ENCODE data around the gene CD82.

The CD82 gene

DNA sequence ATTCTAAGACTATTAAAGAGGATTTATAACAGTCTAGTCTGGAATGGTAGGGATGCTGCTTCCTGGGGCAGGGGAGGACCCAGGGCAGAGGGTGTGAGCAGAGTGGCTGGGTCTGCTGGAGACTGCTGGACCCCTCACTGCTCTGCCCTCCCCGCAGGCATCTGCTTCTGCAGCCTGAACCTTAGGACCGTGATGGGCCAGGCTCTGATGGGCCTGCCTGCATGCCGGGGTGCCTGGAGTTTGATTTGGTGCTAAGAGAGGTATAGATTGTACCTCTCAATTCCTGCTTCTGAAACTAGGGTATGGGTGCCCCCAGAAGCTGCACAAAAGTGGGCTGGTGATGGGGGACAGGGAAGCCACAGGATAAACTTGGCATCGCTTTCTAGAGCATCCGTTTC is 54.9 kb downstream of the CD82 start:
- no peak for DNase-seq

DNA sequence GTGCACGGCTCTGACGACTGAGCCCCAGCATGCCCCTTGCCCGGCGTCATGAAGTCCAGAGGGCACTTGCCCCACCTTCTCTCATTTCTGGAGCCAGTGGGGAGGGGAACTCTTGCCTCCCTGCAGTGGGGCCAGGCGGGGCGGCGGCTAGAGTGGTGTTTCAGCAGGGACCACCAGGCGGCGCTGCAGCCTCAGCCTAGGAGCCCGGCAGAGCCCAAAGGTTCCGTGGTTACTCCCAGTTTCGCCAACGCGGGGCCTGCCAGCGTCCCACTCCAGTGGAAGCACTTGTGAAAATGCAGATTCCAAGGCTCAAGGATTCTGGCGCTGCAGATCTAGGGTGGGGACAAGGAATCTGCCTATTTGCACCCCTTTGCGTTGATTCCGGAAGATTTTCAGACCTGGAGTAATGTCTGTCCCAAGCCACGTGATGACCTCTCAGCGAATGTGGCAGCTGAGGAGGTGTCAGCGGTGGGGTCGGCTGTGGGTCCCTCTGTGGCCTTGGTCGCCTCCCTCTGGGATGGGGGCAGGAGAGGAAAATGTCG is 55.7 kb downstream of the CD82 start:
- peak; percentile 86 for DNase-seq

DNA sequence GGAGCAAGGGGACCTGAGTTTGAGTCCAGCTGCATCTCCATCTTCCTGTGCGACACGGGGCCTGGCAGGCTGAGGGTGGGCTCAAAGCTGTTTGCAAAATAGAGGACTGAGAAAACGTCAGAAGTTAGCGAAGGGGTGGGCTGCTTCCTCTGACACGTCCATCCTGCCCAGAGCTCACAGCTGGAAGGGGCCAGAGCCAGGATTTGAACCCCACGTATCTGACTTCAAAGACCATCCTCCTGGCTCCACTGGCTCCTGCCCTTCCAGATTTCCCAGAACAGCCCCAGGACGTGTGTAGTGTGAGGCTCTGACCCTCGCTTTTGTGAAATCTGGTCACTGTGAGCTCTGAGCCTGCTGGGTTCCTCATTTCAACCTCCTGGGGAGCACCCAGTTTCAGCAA is 56.3 kb downstream of the CD82 start:
- DNase-seq: peak; percentile 46

DNA sequence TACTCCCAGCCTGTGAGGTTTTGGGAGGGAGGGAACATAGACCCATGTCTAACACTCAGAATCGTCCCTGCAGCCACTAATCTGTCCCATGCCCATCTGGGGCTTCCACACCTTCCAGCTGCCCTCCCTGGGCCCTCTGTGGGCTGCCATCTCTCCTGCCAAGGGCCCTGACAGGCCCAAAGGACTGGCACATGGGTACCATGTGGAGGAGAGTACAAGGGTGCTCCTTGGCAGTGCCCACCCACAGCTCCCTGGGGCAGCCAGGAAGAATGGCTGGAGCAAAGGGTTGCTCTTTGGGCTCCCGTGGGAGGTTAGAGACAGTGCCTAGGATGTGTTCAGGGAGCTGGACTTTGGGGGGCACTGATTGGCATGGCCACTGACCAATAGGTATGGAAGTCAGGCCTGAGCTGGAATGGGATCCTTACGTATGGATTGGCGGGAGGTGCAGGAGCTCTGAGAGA is 56.8 kb downstream of the CD82 start:
- peak; percentile 51 for DNase-seq

DNA sequence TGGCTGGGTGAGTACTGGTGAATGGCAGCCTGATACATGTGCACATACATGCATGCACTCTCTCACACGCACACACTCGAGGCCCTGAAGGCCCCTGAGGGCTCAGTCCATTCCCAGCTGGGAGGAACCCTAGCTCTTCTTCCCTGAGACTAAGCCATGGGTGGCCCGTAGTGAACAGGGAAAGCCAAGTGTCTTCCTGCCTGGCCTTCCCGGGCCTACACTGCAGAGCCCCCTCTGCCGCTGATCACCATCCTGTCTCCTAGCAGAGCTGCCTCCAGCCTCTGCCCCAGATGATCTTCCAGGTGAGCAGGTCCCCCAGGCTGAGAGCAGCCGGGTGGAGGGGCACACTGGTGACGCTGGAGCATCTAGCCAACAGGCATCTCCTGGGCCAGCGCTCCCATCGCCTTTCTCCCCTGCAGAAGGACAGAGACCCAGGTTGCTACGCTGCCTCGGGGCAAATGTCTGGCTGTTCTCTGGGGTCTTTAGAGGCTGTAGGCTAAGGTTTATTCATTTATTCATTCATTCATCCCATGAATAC is 57.3 kb downstream of the CD82 start:
- DNase-seq: peak; percentile 54

DNA sequence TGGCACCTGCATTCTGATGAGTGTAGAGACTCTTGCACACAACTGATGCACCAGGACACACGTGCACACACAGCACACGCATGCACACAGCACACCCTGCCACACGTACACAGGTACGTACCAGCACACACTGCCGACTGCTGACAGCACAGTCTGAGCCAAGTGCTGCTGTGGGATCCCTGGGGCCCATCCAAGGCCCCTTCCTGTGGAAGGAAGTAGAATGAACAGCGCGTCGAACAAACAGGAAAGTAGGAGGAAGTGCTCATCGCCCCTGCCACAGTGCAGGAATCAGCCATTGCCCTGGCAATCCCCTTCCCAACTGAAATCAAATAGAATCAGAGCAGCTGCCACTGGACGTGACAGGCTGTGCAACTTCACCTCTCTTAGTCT is 57.9 kb downstream of the CD82 start:
- DNase-seq: peak; percentile 52

DNA sequence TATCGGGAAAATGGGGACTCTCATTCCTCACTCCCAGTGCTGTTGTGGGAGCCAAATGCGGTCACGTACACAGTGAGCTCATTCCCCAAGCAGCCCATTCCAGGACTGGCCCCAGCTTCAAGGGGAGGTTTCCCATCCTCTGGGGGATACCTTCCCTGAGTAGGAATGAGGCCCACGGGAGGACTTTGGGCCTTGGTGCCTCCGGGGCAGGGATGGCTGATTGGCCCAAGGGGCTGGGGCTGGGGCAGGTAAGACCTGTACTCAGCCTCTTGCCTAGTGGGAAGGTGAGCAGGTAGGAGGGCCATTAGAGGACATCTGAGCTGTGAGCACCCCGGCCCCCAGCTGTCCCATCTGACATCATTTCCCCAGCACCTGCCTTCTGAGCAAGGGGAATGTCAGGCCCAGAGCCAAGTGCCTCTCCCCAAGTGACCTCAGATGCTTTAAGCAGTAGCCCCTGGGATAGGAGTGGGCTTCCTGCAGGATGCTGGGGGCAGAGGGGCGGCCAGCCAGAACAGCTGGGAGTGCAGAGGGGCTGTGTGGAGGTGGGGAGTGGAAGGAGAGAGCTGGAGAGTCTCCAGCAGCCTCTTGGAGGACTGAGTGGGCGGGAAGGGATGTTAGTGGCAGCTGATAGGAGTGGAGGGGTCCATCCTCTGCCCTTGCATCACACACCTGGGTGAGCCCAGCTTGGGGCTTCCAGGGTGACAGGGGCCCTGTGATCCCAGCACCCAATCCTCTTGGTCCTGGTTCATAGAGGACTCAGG is 58.4 kb downstream of the CD82 start:
- peak; percentile 54 for DNase-seq

DNA sequence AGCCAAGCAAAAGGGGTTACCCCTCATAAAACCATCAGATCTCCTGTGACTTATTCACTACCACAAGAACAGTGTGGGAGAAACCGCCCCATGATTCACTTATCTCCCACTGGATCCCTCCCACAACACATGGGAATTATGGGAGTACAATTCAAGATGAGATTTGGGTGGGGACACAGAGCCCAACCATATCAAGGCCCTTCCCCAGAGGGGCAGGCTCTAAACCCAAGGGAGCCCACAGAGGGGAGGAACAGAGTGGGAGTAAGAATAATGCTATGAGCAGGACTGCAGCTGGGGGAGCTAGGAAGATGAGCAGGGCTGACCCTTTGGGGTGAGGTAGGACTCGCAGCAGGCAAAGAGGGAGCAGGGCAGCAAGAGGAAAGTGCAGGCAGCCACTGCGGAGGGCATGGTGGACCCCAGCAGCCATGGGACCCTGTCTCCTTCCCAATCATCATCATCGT is 59.3 kb downstream of the CD82 start:
- peak; percentile 55 for DNase-seq

DNA sequence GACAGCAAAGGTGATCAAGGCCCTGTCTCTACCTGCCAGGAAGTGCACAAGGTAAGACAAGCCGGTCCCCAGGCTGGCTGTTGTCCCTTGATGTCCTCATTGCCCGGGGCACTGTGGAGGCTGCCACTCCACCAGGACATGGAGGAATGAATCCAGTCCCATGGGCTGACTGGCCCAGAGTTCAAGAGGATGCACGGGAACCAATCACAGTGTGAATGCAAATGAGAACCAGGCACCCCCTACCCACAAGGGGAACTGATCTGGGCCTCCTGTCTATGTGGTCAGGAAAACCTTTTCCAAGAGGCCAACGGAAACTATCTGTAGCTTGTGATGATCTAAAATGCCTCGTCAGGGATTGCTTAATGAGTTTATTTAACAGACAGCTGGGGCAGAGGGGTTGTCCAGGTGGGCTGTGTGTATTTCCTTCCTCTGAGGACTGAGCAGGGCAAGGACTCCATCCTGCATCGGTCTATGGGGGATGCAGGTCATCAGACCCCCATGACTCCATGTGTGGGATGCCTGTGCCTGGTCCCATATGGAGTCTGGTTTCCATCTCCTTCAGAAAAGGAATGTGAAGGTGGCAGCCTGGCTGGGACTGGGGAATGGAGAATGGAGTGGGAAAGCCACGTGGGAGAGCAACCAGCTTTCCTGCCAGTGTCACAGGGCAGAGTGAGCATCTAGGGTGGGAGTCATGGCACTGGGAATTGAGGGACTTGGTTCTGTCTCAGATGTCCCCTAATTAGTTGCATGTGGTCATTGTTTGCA is 60.5 kb downstream of the CD82 start:
- DNase-seq: peak; percentile 50

DNA sequence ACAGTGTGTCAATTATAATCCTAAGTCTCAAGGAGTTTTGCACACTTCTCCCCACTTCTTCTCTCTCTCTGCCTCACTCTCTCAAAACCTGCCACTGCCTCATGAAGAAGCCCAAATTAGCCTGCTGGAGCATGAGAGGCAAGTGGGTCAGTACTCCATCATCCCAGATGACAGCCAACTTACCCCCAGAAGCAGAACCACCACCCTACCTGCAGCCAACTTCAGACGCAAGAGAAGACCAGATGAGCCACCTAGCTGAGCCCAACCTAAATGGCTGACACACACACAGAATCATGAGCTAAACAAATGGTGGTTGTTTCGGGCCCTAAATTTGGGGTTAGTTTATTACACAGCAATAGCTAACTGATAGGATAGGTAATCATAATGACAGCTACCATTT is 61.2 kb downstream of the CD82 start:
- DNase-seq: no peak

DNA sequence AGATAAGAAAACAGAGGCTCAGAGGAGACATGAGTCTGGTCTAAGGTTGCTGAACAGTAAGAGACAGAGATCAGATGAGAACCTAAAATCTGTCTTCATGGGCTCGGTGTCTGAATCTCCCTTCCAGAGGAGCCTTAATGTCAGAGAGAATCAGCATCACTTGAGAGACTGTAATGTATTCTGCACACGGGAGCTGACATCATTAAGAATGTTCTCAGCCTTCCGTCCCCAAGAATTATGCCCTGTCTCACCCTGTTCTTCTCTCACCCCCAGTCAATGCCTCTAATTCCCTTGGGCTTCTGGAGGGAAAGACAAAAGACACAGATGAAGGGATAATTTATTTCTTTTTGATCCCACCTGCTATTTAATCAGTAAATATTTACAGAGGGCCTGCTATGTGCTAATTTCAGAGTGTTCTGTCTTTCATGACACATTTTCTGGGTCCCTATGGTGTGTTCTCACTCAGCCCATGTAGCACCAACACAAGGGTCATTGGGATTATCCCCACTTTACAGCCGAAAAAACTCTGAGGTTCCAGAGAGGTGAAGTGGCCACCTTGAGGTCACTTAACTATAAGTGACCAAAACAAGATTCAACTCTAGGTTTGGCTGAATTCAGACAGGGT is 61.8 kb downstream of the CD82 start:
- no peak for DNase-seq

DNA sequence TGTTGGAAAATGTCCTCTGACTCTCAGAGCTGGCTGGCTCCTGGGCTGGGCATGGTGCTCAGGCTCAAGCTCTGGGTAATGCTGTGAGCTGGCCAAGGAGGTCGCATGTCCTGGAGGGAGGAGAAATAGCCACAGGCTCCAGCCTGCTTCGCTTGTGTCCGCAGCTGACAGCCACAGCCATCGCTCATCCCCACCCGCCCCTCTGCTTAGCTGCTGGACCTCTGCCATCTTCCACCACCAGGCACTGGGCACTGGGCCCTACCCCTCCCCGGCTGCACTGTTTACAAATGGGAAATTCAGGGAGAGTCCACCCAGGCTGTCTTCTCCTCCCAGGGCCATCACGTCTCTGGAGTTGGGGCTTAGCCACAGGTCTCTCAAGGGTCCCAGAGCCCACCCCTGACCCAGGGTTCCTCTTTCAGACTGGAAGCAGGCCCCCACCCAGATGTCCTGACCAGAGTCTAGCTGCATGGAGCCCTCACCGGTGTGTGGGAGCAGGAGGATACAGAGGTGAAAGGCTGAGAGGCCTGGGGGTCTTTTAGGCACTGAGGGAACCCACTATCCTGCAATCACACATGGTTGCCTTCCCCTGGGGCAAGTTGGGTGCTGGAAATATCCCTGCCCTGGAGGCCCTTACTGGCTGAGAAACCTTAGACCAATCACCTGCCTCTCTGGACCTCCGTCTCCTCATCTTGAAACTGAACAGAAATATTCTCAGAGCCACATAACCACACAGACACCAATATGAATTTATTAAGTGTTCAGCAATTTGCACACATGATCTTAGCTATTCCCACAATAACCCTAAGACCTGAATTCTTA is 62.7 kb downstream of the CD82 start:
- DNase-seq: peak; percentile 52

DNA sequence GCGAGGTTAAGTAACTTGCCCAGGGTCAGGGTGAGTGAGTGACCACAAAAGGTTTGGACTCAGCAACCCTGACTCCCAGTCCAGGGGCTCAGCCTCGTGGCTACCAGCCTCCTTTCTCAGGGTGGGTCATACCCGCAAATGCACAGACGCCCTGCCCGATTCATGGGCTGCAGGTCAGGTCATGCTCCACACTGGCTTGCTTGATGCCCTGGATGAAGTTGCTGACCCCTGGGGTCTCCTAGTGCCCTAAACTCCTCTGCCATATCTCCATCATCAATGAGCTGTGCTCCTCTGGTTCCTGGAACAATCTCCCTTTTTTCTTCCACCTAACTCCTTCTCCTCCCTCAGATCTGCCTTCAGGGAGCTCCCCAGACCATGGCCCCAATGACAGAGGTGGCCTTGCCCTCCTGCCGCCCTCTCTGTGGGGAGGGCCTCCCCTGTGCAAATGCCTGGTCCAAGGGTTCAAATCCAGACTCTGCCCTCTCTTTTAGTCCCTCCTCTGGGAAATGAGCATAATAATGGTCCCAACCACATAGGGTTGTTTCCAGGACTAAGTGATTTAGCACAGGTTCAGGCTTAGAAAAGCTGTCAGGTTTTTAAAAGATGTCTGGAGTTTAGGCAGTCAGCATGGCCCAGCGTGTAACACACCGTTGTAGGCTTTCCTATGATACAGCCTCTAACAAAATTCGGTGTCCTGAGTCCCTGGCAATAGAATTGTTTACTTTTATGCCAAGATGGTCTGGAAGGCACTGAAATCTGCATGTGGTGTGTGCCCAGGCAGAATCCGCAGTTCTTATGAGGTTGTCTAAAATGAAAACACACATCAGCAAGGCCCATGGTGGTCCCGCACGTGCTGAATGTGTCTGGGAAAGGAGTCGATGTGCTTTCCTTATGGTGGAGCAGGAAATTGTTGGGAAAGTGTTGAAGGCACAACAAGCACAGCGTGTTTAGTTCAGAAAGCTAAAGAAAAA is 63.6 kb downstream of the CD82 start:
- peak; percentile 46 for DNase-seq

DNA sequence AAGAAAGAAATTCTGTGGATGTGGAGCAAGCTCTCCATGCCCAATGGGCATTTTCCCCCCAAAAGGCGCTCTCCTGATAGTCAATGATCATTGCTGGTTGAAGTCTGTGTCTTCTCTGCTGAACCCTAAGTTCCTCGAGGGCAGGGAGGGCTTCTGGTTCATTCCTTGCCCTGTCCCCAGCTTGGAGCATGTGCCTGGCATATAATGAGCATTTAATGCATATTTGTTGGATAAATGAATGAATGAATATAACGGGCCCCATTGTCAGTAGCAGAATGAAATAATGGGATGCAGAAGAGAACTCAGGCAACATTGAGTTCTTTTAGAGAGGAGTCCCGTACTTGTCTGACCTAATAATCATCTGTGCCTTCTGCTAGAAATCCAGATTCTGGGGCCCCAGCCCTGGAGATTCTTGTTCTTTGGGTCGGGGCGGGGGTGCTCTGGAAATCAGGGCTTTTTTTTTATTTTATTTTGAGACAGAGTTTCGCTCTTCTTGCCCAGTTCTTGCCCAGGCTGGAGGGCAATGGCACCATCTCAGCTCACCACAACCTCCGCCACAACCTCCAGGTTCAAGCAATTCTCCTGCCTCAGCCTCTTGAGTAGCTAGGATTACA is 64.4 kb downstream of the CD82 start:
- no peak for DNase-seq

DNA sequence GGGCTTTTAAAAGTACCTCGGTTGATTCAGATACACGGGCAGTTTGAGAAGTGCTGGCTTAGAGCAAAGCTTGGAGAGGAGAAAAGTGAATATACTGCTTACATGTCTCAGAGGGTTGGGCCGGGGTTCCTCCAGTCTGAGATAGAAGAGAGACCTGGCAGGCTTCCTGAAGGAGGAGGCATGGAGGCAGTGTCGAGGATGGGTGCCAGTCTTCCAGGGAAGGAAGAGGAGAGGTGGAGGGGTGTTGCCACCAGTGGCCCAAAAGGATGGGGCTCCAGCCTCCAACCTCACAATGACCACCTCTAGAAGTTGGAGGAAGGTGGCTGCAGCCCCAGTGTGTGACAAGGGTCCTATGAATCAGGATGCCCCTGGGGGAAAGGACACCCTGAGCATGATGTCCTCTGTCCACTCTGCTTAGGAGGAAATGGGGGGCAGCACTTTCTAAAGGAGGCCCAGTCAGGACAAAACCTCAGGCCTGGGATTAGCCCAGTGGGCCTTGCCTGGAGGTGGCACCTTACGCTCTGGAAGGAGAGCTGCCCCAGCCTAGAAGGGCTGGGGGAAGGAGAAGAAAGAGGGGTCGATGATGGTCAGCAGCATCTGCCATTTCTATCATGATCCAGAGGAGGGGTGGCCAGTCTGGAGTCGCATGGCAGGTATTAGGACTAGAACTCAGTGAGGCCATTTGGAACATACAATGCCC is 65.2 kb downstream of the CD82 start:
- DNase-seq: no peak

DNA sequence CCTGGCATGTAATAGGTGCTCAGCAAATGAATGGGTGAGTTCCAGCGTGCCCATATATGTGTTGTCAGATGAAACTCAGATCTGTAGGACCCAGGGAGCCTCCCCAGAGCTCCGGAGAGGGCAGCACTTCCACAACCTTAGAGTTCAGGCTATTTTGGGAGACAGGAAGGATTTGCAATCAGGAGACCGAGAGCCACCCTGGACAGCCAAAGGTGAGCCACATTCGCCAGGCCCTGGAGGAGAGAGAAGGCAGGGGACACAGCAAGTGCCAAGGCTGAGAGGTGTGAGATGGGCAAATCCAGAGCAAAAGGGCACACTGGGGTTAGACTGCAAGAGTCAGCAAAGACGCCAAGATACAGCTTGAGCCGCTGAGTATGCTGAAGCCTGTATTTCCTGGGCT is 66.4 kb downstream of the CD82 start:
- DNase-seq: no peak

DNA sequence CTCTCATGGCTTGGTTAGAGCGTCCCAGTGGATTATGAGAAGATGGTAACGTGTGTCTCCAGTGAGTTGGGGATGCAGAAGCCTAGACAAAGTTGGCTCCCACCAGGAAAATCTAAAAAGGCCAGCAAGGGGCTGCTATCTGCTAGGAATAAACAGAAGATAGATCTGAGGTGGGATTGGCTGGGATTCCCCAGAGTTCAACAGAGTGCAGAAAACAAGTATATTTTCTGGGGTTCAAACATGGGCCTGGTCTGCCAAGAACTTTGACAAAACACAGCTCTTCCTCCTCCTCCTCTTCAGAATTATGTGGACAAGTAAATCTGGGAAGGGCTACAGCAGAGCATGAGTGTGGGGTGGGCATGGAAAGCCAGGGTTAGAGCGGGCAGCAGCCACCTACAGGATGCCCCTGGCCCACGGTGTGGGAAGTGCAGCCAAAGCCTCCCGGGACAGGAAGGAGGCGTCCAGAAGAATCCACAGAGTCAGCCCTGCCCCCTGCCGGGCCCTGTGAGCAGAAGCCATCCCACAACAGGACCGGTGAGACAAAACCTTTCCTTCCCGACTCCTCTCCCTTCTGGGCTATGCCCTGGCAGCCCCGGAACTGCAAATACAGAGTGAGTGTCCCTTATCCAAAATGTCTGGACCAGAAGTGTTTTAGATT is 67.1 kb downstream of the CD82 start:
- peak; percentile 58 for DNase-seq

DNA sequence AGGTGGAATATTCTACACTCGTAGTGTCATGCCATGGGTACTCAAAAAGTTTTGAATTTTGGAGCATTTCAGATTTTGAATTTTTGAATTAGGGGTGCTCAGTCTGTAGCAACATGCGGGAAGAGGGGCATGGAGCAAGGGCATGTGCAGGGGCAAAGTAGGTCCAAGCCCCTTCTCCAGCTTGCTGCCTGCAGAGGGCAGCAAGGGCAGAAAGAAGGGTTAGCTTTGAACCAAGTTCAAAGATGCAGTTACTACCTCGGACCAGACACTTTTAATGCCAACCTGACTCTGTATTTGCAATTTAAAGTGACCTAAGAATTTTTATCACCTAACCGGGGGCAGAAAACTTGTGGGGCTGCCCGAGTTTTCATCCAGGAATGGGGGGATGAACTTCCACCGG is 68.2 kb downstream of the CD82 start:
- peak; percentile 49 for DNase-seq

Measured in activated CD8-positive, alpha-beta memory T cell treated with anti-CD3 and anti-CD28 coated beads, Interleukin-2, amount 50 U/mL, for 48 hours (primary cell).